Ascending aorta (tissue), 2 donors: ENCODE results near the gene ANXA3. TPM values are rescaled to one million over a fixed set of nuclear protein-coding genes. Genes with fewer than 3 reads are reported as not detected.

Source experiments
- DNase-seq, 2 donors: peaks; one replicate each; pipeline ENCODE4 v3.0.0-alpha.2; 2019; ENCODE audit warnings: low spot score in 2 of 2
- H3K27ac ChIP-seq, 2 donors: fragments of 200-600 bp; sonication (generic); one replicate each; pipeline ENCODE4 v1.5.1; 2016 to 2017; ENCODE audit warnings: mild to moderate bottlenecking in 1 of 2
- H3K27me3 ChIP-seq: fragments of 200-600 bp; sonication (generic); one replicate; pipeline ENCODE4 v1.5.1; 2017
- H3K36me3 ChIP-seq, 2 donors: fragments of 200-600 bp; sonication (generic); one replicate each; pipeline ENCODE4 v1.5.1; 2016
- H3K4me1 ChIP-seq, 2 donors: fragments of 200-600 bp; sonication (generic); one replicate each; pipeline ENCODE4 v1.5.1; 2016 to 2017; ENCODE audit warnings: mild to moderate bottlenecking in 1 of 2
- H3K4me3 ChIP-seq, 2 donors: fragments of 200-600 bp; sonication (generic); one replicate each; pipeline ENCODE4 v1.5.1; 2016 to 2017; ENCODE audit warnings: mild to moderate bottlenecking in 1 of 2
- H3K9me3 ChIP-seq, 2 donors: fragments of 200-600 bp; sonication (generic); one replicate each; pipeline ENCODE4 v1.5.1; 2016
- intact Hi-C: fragments of 100-400 bp; cut with DNase I; formaldehyde crosslinking; loops from one replicate; pipeline ENCODE4 v1.15.1; 2023
- total RNA-seq: library from RNA; depleted of rRNA; stranded (reverse); fragments of >200 nt; gene quantifications from one replicate; pipeline ENCODE4 v1.1.0, GENCODE V29; 2016
- TF ChIP-seq, protein P1 (sequence below), 3 experiments: fragments of 200-600 bp in 2 of 3; fragments of 450-650 bp in 1 of 3; sonication (generic) in 2 of 3; IDR thresholded peaks; one replicate each; pipeline ENCODE4 v1.5.1; 2016 to 2019; ENCODE audit warnings: antibody characterized with exemption in 3 of 3, mild to moderate bottlenecking in 1 of 3, moderate library complexity in 1 of 3

Gene ANXA3
- total RNA-seq, 1 donor from 2014 or later = 5.5 TPM

- no peak for DNase-seq
- Histone ChIP-seq H3K27me3 (no peaks in the 10 kb centered on the region), H3K36me3 (no peaks in the 10 kb centered on the region), H3K27ac (no peak overlapping the region), H3K9me3 (no peaks in the 10 kb centered on the region), H3K4me1 (no peaks in the 10 kb centered on the region), H3K4me3 (no peak overlapping the region)
- intact Hi-C loops = no loop called here
- TF ChIP-seq, protein P1, sequence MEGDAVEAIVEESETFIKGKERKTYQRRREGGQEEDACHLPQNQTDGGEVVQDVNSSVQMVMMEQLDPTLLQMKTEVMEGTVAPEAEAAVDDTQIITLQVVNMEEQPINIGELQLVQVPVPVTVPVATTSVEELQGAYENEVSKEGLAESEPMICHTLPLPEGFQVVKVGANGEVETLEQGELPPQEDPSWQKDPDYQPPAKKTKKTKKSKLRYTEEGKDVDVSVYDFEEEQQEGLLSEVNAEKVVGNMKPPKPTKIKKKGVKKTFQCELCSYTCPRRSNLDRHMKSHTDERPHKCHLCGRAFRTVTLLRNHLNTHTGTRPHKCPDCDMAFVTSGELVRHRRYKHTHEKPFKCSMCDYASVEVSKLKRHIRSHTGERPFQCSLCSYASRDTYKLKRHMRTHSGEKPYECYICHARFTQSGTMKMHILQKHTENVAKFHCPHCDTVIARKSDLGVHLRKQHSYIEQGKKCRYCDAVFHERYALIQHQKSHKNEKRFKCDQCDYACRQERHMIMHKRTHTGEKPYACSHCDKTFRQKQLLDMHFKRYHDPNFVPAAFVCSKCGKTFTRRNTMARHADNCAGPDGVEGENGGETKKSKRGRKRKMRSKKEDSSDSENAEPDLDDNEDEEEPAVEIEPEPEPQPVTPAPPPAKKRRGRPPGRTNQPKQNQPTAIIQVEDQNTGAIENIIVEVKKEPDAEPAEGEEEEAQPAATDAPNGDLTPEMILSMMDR (IDR thresholded peaks at IDR 0.05) = no peak
Observed at GRCh38 chr4:78581618-78582017, 30.0 kb downstream of the ANXA3 start.

GRCh38 chr4:78584863-78585547, 33.4 kb downstream of the ANXA3 start:
- Histone ChIP-seq H3K27ac (no peak overlapping the region), H3K9me3 (no peaks in the 10 kb centered on the region), H3K4me1 (no peaks in the 10 kb centered on the region), H3K27me3 (no peaks in the 10 kb centered on the region), H3K36me3 (no peaks in the 10 kb centered on the region), H3K4me3 (no peak overlapping the region)
- intact Hi-C loops = no loop called here
- no peak for DNase-seq
- TF ChIP-seq, protein P1 (IDR thresholded peaks at IDR 0.05) = no peak

GRCh38 chr4:78585633-78586032, 34.1 kb downstream of the ANXA3 start:
- Histone ChIP-seq H3K27me3 (no peaks in the 10 kb centered on the region), H3K36me3 (no peaks in the 10 kb centered on the region), H3K9me3 (no peaks in the 10 kb centered on the region), H3K27ac (no peak overlapping the region), H3K4me3 (no peak overlapping the region), H3K4me1 (no peaks in the 10 kb centered on the region)
- intact Hi-C loops = no loop called here
- TF ChIP-seq, protein P1 (IDR thresholded peaks at IDR 0.05) = no peak
- no peak for DNase-seq

- Histone ChIP-seq H3K36me3 (no peaks in the 10 kb centered on the region), H3K27me3 (no peaks in the 10 kb centered on the region), H3K27ac (no peak overlapping the region), H3K9me3 (no peaks in the 10 kb centered on the region), H3K4me1 (no peaks in the 10 kb centered on the region), H3K4me3 (no peak overlapping the region)
- intact Hi-C loops = no loop called here
- no peak for DNase-seq
- TF ChIP-seq, protein P1 (IDR thresholded peaks at IDR 0.05) = no peak
Observed at GRCh38 chr4:78588894-78589545, 37.5 kb downstream of the ANXA3 start.

- Histone ChIP-seq H3K4me3 (no peak overlapping the region), H3K36me3 (no peaks in the 10 kb centered on the region), H3K27ac (no peak overlapping the region), H3K27me3 (no peaks in the 10 kb centered on the region), H3K4me1 (no peaks in the 10 kb centered on the region), H3K9me3 (no peaks in the 10 kb centered on the region)
- intact Hi-C loops = no loop called here
- DNase-seq = no peak
- TF ChIP-seq, protein P1 (IDR thresholded peaks at IDR 0.05) = no peak
Observed at GRCh38 chr4:78591404-78591803, 39.8 kb downstream of the ANXA3 start.
